Caco-2 (cell line): ENCODE results near the gene LTF. TPM values are rescaled to one million over a fixed set of nuclear protein-coding genes. Genes with fewer than 3 reads are reported as not detected.

Experiments
- BruUV-seq: library from RNA; stranded (reverse); fragments of 400-500 nt; replicated peaks from 2 replicates; lab custom pipeline; 2021; lab: Mats Ljungman, UMichigan
- CTCF ChIA-PET: fragments of 300-600 bp; sonication (Branson Sonifier 250); formaldehyde crosslinking; loops from one replicate; lab custom pipeline; 2022; ENCODE audit warnings: antibody characterized with exemption; lab: Charles Lee
- POLR2A ChIA-PET: fragments of 300-600 bp; sonication (Branson Sonifier 250); formaldehyde crosslinking; loops from one replicate; lab custom pipeline; 2022; ENCODE audit warnings: antibody characterized with exemption; lab: Charles Lee
- DNase-seq, 2 experiments: peaks; one replicate each; pipeline versions ENCODE4 v3.0.0 to v3.0.0-alpha.2; 2020 to 2022
- H3K27me3 ChIP-seq: replicated peaks from 2 replicates; pipeline ENCODE4 v1.6.0; 2011; ENCODE audit warnings: low read length; ENCODE audit not compliant: control insufficient read depth, insufficient read depth
- H3K36me3 ChIP-seq: 2 replicates; pipeline ENCODE4 v1.5.1; 2011; ENCODE audit warnings: low read length; ENCODE audit not compliant: control insufficient read depth, insufficient read depth
- H3K4me1 ChIP-seq: fragments of 250-450 bp; sonication (Bioruptor Pico); 2 replicates; pipeline ENCODE4 v1.5.1; 2020; ENCODE audit warnings: mild to moderate bottlenecking
- H3K4me3 ChIP-seq: 2 replicates; pipeline ENCODE4 v1.5.1; 2011; ENCODE audit warnings: low read depth, mild to moderate bottlenecking, control low read depth, low read length
- H3K9me3 ChIP-seq: fragments of 250-450 bp; sonication (Bioruptor Pico); 2 replicates; pipeline ENCODE4 v1.5.1; 2020; ENCODE audit warnings: mild to moderate bottlenecking, moderate library complexity
- H3K27ac Mint-ChIP-seq: one replicate; pipeline ENCODE4 v1.8.0; 2022; ENCODE audit warnings: mixed read lengths; ENCODE audit not compliant: unreplicated experiment
- H3K27me3 Mint-ChIP-seq: one replicate; pipeline ENCODE4 v1.8.0; 2022; ENCODE audit warnings: mixed read lengths; ENCODE audit not compliant: insufficient read depth, unreplicated experiment
- H3K36me3 Mint-ChIP-seq: one replicate; pipeline ENCODE4 v1.8.0; 2022; ENCODE audit warnings: mild to moderate bottlenecking, mixed read lengths; ENCODE audit not compliant: insufficient read depth, unreplicated experiment
- H3K4me1 Mint-ChIP-seq: one replicate; pipeline ENCODE4 v1.8.0; 2022; ENCODE audit warnings: low read depth, mixed read lengths; ENCODE audit not compliant: unreplicated experiment
- H3K4me3 Mint-ChIP-seq: one replicate; pipeline ENCODE4 v1.8.0; 2022; ENCODE audit warnings: mild to moderate bottlenecking, moderate library complexity, mixed read lengths; ENCODE audit not compliant: unreplicated experiment
- H3K9me3 Mint-ChIP-seq: one replicate; pipeline ENCODE4 v1.8.0; 2022; ENCODE audit warnings: mixed read lengths; ENCODE audit not compliant: unreplicated experiment
- intact Hi-C: fragments of 100-400 bp; cut with micrococcal nuclease; formaldehyde crosslinking; loops from one replicate; pipeline ENCODE4 v1.10.0; 2022; ENCODE audit not compliant: unreplicated experiment
- total RNA-seq: library from RNA; stranded (reverse); gene quantifications from 2 replicates; pipeline ENCODE4 v1.2.3, GENCODE V29; 2022
- TF ChIP-seq, protein P1 (sequence below), 2 experiments: fragments of 200-600 bp in 1 of 2; IDR thresholded peaks; 1 replicate in 1 of 2; 2 replicates in 1 of 2; pipeline versions ENCODE4 v1.5.1 to v1.8.0; 2011 to 2022; ENCODE audit warnings: antibody characterized with exemption in 1 of 2, control low read depth in 1 of 2, inconsistent platforms in 1 of 2, low read depth in 1 of 2, low read length in 1 of 2, mild to moderate bottlenecking in 1 of 2, moderate library complexity in 1 of 2; ENCODE audit not compliant: insufficient read depth in 1 of 2, severe bottlenecking in 1 of 2, unreplicated experiment in 1 of 2

LTF gene
- total RNA-seq, 1 experiment from 2014 or later: not detected

DNA sequence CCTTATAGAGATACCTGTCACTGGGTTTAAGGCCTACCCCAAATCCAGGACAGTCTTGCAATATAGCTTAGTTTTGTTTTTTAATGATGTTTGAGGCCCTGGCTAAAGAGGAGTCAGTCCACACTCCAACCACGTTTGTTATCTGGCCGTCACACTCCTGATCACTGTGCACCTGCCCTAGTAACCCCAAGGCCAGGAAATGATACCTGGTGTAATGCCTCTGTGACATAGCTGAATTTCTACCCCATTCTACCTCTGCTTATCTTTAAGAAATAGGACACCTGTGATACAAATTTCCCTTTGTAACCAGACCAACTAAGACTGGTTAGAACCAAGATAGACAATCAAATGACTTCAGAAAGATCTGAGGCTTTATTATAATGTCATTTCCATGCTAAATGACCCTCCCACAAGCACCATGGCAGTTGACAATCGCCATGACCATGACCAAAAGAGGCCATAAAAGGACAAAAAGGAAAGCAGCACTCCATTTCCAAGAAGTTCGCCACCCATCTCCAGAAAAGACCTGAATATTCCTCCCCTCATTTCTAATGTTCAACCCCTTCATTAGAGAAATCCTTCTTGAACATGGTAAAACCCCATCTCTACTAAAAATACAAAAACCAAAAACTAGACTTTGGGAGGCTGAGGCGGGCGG is 28.3 kb upstream of the LTF start:
- no peaks in the 10 kb centered on the region for H3K36me3 ChIP-seq
- H3K4me1 ChIP-seq: peaks cover 10% of the 10 kb centered on the region; the same call in 1 of the 2 replicates
- no peaks in the 10 kb centered on the region for H3K9me3 ChIP-seq
- intact Hi-C loops: no loop called here
- no peak overlapping the region for H3K4me3 ChIP-seq
- Mint-ChIP-seq H3K27ac (no peak overlapping the region), H3K4me1 (peaks cover 5% of the 10 kb centered on the region), H3K27me3 (no peaks in the 10 kb centered on the region), H3K4me3 (no peak overlapping the region), H3K9me3 (no peaks in the 10 kb centered on the region), H3K36me3 (peaks cover 4% of the 10 kb centered on the region)
- POLR2A ChIA-PET: no interaction called here
- H3K27me3 ChIP-seq: no peaks in the 10 kb centered on the region
- no TSS peak for BruUV-seq
- CTCF ChIA-PET: interaction anchor here (1.8 kb wide), 1 partner anchor 66 kb away, joined by 11 read pairs; no protein-coding TSS in a partner anchor
- TF ChIP-seq, protein P1, sequence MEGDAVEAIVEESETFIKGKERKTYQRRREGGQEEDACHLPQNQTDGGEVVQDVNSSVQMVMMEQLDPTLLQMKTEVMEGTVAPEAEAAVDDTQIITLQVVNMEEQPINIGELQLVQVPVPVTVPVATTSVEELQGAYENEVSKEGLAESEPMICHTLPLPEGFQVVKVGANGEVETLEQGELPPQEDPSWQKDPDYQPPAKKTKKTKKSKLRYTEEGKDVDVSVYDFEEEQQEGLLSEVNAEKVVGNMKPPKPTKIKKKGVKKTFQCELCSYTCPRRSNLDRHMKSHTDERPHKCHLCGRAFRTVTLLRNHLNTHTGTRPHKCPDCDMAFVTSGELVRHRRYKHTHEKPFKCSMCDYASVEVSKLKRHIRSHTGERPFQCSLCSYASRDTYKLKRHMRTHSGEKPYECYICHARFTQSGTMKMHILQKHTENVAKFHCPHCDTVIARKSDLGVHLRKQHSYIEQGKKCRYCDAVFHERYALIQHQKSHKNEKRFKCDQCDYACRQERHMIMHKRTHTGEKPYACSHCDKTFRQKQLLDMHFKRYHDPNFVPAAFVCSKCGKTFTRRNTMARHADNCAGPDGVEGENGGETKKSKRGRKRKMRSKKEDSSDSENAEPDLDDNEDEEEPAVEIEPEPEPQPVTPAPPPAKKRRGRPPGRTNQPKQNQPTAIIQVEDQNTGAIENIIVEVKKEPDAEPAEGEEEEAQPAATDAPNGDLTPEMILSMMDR (IDR thresholded peaks at IDR 0.05; ENCODE audit: insufficient read depth in 1 of 2, low read depth in 1 of 2, low read length in 1 of 2, severe bottlenecking in 1 of 2, unreplicated experiment in 1 of 2): no peak
- DNase-seq: no peak

DNA sequence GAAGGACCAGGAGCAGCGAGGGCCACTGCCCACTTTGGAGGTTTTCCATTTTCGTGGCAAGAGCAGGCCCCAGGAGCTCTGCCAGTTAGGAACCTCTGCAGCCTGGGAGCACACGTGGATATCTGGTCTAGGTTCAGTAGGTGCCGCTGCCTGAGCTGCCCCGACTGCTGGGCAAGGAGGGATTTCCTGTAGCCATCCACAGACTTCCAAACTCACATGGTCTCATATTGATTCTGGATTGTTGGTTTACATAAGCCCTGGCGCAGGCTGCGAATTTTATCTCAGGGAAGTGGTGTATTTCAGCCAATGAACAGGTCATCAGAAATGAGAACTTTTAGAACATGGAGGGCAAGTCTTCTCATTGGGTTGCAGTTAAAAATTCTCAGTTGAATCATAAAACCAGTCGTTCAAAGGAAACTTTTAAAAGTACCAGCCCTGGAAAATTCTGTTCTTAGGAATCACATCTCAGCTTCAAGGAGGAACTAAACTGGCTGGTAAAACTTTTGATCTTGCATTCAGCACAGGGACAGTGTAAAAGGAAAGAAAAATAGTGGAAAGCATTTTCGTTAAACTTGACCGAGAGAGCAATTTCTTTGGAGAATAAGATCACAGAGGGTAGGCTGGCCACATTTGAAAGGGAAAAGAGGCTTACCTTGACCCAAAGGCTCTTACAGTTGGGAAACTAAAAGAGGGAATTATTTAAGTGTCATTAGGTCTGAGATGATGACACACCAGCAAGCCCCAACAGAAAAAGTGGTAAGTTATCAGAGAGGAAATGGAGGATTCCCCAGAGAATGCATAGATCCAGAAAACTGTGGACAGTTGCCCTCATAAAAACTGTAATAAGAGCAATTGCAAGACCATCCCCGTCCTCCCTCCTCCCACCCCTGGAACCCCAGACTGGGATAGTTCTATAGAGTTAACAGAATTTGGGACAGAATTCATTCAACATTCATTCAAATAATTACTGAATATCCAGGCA is 26.7 kb upstream of the LTF start:
- POLR2A ChIA-PET: no interaction called here

More for the DNA sequence above, 26.7 kb upstream of the LTF start:
- intact Hi-C loops: no loop called here
- no peak for DNase-seq
- Mint-ChIP-seq H3K27me3 (no peaks in the 10 kb centered on the region), H3K36me3 (peaks cover 4% of the 10 kb centered on the region), H3K9me3 (no peaks in the 10 kb centered on the region), H3K4me1 (peaks cover 5% of the 10 kb centered on the region), H3K4me3 (no peak overlapping the region), H3K27ac (no peak overlapping the region)
- Histone ChIP-seq H3K9me3 (no peaks in the 10 kb centered on the region), H3K4me1 (peaks cover 8% of the 10 kb centered on the region), H3K27me3 (no peaks in the 10 kb centered on the region), H3K4me3 (no peak overlapping the region), H3K36me3 (no peaks in the 10 kb centered on the region)
- no TSS peak for BruUV-seq
- CTCF ChIA-PET: interaction anchor here (1.8 to 4.2 kb wide), 2 partner anchors 67 to 68 kb away, joined by 11 to 119 read pairs; no protein-coding TSS in a partner anchor
- TF ChIP-seq, protein P1 (IDR thresholded peaks at IDR 0.05; ENCODE audit: insufficient read depth in 1 of 2, low read depth in 1 of 2, low read length in 1 of 2, severe bottlenecking in 1 of 2, unreplicated experiment in 1 of 2): no peak
